Embryonic facial prominence (tissue), 1 donor: Measurements from ENCODE around the gene GALNT11.

Experiments
- DNase-seq: peaks from one replicate; pipeline ENCODE4 v3.0.0-alpha.2; 2016; ENCODE audit errors: extremely low spot score

GALNT11 gene

DNA sequence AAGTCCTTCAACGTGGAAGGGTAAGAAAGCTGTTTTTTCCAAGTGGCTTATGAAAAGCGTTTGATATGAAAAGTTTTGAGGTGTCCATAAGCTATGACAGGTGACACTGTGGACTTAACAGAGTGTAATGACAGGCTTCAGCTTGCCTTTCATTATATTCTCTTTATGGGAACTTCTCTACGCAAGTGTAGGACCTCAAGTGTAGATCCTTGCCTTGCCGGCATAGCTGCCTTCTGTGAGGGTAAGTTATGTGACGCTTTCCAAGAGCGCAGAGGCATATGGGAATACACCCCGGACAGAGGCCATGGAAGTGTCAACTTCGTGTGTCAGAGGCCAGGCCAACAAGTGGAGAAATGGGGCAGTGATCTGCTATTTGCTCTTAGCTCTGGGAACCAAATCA, 91.9 kb downstream of the GALNT11 start:
- no peak for DNase-seq

DNA sequence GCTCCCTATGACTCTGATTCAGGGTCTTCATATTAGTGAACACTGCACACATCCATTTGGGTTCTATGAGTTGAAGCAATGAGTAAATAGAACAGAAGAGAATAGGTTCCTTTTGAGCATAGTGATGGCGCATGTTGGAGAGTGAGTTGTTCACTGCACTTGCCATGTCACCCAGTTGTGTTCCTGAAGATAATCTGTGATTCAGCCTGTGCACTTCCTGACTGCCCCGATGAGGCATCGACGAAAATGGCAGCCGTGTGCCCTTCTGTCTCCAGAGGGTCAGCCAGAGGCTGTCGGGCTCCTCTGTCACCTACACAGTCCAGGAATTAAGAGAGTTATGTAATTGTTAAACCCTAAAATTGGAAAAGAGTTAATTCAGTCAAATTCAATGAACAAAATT, 94.7 kb downstream of the GALNT11 start:
- no peak for DNase-seq

DNA sequence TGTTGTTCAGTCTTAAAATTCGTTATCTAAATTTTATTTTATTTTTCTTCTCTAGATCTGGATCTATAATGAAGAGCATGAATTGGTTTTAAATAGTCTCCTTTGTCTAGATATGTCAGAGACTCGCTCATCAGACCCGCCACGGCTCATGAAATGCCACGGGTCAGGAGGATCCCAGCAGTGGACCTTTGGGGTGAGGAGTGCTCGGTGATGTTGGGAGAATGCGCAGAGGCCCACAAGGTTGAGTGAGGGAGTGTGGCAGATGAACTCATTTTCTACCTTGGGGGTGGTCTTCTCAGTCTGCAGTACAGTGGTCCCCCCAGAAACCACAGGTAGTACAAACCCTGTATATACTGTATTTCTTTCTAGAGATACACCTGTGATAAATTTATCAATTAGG, 95.3 kb downstream of the GALNT11 start:
- no peak for DNase-seq

DNA sequence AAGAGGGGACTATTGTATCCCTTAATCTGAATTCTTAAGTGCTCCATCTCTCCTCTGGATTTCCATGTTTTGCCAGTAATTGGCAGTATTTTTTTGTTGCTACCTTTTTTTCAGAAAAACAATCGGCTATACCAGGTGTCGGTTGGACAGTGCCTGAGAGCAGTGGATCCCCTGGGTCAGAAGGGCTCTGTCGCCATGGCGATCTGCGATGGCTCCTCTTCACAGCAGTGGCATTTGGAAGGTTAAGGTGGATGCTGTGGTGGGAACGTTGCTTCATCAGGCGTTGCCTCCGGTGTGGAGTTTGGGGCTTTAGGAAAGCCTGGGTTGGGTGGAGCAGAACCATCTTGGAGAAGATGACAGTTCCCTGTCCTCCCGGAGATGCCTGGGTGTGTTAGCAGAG, 96.0 kb downstream of the GALNT11 start:
- no peak for DNase-seq

DNA sequence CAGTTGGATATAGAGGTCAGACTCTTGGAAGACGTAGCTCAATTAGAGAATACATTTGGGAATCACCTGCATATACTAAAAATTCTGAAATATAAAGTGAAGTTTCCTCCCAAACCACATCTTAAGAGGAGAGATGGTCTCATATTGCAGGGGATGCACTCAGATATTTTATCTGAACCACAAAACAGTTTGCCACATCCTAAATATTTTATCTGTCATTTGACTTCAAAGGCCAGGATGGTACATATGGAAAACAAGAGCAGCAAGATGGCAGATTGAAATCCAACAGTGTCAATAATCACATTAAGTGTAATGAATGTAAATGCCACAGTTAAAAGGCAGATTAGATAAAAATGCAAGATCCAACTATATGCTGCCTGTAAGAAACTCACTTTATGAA, 97.1 kb downstream of the GALNT11 start:
- no peak for DNase-seq

DNA sequence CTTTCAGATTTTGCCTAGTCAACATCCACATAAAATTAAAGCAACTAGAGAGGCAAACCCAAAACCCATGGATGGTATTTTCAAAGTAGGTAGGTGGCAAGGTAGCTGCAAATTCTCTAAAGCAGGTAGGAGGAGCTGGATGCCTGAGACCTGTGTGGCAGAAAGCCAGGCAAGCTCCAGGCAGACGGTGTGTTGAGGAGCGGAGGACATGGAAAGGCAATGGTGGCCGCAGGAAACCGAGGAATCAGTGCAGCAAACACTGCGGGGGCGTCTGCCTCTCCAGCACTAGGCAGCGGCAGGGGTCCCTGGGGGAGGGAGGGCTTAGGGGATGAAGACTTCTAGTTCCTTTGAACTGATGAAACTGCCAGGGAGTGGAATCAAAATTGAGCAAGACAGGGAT, 101.3 kb downstream of the GALNT11 start:
- DNase-seq = no peak

DNA sequence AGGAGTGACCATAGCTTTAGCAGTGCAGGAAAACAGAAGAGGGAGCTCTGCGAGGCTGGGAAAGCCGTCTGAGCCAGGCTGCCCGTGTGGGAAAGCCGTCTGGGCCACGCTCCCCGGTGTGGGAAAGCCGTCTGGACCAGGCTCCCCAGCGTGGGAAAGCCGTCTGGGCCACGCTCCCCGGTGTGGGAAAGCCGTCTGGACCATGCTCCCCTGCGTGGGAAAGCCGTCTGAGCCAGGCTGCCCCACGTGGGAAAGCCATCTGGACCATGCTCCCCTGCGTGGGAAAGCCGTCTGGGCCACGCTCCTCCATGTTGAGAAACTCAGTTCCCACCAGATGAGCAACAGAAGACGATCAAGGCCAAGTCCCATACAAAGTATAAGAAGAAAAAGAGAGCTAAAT, 101.8 kb downstream of the GALNT11 start:
- DNase-seq = no peak

DNA sequence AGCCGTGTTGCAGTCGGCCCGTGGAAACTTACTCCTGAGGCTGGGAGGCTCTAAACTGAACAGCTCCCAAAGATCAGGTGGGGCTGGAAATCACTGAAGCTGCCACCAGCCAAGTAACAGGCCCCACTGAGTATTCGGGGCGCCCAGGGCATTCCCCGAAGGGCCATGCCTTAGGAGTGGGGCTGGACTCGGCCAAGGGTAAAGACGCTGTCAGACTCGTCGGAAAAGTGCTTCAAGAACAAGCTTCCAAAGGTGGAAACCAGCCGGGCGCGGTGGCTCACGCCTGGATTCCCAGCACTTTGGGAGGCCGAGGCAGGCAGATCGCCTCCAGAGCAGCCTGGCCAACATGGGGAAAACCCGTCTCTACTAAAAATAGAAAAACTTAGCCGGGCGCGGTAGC, 102.8 kb downstream of the GALNT11 start:
- DNase-seq = no peak

DNA sequence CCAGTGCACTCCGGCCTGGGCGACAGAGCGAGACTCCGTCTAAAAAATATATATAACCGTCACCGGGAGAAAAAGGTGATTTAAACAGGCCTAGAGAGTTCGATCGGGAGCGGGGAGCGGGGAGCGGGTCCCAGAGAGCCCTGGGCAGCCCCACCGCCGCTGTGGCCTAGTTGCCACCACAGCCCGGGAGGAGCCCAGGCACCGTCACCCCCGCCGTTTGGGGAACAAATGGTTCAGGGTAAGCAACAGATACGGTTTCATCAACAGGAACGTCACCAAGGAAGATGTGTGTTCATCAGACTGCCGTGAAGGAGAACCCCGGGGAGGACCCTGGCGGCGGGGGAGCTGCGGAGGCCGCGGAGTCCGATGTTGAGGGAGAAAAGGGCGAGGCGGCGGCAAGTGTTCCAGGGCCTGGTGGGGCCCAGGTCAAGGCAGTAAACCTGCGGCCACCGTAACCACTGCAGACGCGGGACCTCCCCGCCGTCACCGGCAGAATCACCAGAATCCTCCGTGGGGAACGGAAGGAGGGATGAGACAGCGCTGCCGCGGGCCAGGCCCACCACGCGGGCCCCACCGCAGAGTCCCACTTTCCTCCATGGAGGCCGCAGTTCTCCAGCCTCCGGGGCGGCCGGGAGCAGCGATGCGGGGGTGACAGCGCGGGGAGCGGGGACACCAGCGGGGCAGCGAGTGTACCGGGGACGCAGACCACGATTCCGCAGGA, 103.4 kb downstream of the GALNT11 start:
- DNase-seq = no peak

DNA sequence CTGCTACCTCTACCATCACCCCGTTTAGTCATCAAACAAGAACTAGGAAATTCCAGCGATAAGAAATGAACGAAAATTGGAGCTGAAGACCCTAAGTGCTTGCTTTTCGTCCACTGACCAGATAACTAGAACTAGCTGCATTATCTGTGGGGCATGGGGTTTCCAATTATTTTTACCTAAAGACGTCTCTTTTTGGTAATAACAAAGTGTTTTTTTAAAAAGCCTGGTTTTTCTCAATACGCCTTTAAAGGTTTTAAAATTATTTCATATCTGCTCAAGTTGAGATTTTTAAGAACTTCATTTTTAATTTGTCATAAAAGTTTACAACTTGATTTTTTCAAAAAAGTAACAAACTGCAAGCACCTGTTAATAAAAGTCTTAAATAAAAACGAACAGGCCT, 104.2 kb downstream of the GALNT11 start:
- DNase-seq = no peak

DNA sequence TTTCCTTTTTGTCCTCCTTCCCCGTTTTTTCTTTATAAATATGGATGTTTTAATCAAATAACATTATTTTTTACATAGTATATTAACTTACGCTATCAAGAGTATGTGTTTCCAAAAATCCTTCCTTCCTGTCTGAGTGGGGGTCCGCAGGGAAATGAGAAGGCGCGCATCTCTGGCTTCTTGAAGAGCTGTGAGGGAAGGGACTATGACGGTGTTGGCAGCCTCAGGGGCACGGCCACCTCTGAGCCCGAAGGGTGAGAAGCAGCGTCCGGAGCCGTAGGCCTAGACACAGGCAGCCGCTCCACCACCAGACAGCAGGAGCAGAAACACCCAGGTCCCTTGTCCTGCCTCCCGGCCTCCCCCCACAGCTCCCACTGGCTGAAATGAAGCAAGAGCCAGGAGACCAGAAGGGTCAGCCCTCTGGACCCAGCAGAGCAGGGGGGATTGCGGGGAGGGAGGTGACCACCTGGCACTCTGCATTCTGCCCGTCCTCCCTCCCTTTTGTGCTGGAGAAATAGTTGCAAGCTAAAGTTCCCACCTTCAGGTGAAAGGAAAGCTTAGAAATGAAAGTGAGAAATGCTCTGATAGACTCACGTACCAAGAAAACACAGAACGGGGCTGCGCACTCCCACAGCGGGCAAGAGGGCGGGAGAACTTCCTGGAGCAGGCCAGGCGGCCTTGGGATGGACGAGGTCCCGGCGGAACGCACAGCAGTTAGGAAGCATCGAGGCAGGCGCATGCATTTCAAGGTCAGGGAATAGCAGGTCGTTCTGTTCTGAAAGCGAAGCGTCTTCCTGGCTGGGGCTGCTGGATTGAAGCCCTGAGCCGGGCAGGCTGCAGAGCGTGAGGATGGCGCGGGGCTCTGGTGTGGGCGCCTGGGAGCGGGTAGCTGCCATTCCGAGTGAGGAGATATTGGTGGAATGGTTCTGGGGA, 105.5 kb downstream of the GALNT11 start:
- DNase-seq = no peak

DNA sequence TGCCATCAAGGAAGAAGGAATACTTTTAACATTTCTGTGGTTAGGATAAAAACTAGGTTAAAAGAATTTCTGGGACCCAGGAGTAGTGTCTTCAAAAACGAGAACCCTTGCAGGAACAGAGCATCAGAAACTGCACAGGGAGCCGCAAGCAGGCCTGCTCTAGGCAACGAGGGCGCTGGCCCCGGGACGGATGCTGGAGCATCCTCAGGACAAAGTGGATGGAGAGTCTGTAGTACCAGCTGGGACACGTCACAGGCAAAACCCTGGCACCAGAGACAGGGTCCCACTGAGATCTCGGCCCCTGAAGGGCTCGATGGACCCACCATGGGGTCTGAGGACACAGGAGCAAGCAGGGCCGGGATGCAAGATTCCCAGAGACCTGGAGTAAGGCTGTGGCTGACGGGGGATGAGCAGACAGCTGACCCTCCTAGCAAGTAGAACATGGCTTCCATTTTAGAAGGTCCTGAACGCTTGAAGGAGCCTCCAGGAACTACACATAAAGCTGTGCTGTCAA, 106.6 kb downstream of the GALNT11 start:
- DNase-seq = no peak

DNA sequence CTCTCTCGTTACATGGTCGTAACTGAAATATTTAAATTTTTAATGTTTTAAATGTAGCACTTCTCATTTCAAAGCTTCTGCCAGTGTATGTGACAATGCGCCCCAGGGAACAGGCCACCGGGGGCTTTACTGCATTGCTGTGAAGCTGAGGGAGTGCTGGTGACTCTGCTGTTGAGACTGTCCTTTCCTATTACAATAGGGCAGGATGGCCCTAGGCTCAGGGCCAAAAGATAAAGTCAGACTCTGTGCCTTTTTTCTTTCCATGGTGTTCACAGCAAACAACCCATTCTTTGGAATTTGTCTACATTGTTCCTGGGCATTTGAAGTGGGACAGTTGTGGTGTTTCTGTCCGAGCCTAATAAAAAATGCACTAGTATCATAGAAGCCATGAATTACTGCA, 107.3 kb downstream of the GALNT11 start:
- DNase-seq = no peak

DNA sequence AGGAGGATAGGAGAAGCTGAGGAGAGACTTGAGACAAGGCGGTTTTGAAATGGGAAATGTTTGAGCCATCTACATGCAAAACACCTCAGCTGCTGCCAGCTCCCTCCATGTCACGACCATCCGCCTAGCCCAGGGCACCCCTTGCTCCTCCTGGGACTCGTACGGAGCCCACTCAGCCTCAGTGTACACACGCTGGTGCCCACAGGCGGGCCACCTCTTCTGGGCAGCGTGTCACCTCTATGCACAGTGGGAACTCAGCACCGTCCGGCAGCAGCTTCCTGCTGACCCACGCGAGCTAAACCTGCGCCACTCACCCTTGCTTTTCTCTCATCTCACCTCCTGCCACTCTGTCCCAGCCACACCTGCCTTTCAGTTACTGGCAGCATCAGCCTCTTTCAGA, 108.3 kb downstream of the GALNT11 start:
- DNase-seq = no peak

DNA sequence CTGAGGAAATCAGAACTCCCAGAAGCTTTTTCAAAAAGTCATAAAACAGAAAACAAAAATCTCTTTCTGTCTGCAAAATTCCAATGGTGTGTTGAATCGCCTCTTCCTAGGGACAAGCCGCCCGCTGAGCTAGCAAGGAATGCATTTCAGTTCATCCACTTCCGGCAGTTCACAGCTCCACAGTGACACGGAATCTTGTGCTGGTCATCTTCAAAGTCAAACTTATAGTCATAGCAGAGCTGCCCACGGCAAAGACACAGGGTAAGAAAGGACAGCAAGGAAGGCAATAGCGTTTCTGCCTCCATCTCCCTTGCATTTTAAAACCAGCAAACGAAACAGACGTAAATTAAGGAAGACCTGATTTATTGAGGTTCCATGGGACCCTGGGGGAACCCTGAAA, 111.2 kb downstream of the GALNT11 start:
- no peak for DNase-seq

DNA sequence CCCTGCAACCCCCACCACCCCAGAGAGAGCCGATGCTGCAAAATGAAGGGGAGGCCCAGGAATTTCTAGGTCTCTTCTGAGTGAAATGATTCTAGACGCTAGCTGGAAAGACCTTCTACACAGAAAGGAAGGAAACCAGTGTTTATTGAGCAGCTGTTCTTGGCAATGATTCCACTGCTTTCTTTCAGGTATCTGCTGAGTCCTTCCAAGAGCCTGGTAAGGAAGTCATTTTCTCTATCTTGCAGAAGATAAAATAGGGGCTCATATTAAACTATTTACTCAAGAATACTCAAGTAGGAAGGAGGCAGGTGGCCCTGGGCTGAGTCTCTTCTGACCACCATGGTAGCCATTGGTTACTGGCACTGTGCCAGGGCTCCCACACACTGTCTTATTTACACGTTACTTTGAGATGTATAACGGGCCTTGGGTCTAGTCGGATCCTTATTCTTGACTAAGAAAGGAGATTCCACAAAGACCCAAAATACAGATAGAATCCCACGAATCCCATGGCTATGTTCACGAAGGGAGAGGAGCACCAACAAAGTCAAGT, 112.1 kb downstream of the GALNT11 start:
- no peak for DNase-seq

DNA sequence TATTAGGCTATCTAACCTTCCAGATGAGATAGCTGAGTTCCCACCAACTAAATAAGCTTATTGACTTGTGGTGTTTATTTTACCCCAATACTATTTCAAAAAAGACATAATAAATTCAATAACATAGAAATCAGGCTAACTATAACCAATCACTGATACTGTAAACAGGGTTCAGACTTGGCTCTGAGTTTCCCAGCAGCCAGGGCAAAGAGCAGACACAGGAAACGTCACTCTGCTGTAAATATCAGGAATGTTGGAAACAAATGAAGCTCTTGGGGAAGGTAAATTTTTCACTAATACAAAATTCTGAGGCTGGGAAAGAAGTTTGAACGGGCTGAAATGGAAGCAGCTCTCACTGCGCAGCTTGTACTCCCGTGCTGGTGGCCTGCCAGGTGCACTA, 114.6 kb downstream of the GALNT11 start:
- DNase-seq = no peak

DNA sequence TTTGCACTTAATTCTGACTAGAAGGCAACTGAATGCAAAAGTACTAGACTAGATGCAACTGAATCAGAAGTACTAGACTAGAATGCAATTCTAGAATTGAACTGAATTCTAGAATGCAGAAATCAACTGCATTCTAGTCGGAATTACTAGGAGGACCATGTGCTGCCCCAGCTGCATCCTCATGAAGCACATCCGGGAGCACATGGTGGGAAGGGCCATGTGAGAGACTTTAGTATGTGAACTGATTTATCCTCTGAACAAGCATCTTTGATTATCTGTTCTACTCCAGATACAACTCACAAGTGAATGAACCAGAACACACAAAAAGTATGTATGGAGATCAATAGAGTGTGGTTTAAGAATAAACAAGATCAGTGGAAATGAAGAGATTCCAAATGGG, 115.1 kb downstream of the GALNT11 start:
- no peak for DNase-seq

DNA sequence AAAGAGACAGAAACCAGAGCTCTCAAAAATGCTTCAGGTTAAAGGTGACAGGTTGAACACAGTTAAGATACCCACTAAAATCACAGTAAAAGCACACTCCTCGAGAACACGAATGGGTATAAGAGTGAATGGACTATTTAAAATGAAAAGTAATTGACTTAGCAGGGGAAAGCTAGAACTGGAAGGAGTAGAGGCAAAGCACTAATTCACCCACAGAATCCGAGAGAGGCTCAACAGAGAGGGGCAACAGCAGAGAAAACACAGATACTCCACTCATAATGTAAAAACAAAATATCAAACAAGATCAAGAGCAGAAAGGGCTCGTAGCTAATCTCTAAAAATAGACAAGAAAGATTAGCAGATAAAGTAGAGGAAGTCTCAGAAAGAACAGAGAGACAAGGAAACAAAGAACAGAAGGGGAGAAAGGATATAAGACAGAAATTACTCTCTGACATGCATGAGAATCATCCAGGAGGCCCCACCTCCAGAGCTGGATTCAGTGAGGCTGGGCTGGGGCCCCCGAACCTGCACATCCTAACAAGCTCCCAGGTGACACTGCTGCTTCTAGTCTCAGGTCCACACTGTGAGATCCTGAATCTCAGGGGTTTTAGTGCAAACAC, 117.6 kb downstream of the GALNT11 start:
- no peak for DNase-seq

DNA sequence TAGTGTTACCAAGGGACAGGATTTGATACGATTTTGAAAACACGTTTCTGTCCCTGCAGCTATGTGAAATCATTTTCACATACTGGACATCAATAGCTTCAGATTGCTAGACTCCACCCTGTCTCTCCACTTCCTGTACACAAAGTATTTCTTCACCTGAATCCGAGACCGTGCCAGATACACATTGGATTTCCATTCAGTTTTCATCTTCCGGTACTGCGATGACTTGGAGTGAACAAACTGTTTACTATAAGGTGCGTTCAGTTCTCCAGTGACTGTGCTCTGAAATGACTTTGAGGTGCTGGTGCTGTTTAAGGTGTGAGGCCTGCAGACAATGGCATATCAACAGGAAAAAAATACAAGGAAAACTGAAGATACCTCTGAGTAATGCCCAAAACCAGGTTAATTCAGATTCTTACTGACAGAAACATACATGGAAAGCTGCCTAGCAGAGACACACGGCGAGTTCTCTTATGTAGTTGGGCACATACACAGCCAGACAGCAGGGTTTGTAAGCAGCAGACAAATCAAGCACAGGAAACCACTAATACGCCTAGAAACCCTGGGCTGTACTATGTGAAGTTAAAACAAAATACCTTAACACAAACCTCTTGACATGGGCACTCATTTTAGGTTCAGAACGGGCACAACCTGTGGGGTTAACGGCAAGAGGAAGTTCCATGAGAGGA, 119.2 kb downstream of the GALNT11 start:
- DNase-seq = no peak

DNA sequence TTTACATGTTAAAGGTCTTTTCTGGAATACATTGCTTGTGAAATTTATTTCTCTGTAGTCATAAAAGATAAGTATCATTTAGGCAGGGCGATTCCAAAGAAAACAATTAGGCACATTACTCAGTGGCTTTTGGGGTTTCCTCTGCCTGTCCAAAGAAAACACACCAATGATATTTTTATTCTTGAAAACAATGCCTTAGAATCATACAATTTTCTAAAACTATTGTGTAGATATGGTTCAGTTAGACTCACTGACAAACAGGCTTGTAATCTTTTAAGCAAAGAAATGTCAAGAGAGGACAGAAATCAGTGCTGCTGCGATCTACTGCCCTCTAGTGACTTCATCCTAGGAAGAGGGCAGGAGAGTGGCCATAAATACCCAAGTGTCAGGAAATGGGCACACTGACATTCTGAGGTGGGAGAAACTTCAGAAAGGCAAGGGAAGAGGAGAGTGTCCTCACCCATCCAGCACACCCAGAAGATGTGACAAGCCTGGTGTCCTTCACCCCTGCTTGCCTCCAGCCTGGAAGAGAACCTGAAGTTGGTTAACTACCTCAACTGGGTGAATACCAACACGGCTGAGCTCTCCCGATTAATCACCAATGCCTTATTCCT, 120.5 kb downstream of the GALNT11 start:
- DNase-seq = no peak
